Endothelial cell of umbilical vein (primary cell): ENCODE results near the gene SARS2. TPM values are rescaled to one million over a fixed set of nuclear protein-coding genes. Genes with fewer than 3 reads are reported as not detected.

Source experiments
- BruUV-seq: library from RNA; stranded (reverse); fragments of 400-500 nt; replicated peaks from 2 replicates; lab custom pipeline; 2021; lab: Mats Ljungman, UMichigan
- CTCF ChIA-PET: fragments of 300-600, 350-600 bp; sonication (Branson Sonifier 250); formaldehyde crosslinking; loops from one replicate; lab custom pipeline; 2021; ENCODE audit warnings: antibody characterized with exemption, inconsistent platforms; lab: Charles Lee
- POLR2A ChIA-PET: fragments of 300-600, 350-600 bp; sonication (Branson Sonifier 250); formaldehyde crosslinking; loops from one replicate; lab custom pipeline; 2021; ENCODE audit warnings: antibody characterized with exemption, inconsistent platforms; lab: Charles Lee
- DNase-seq: peaks from one replicate; pipeline ENCODE4 v3.0.0-alpha.2; 2011; ENCODE audit warnings: low read depth, low spot score
- FAIRE-seq: peaks from 2 replicates; lab custom pipeline; 2011; peaks lifted over from hg19 to GRCh38; lab: Jason Lieb, UNC
- H2AFZ ChIP-seq: 2 replicates; pipeline ENCODE4 v1.6.0; 2012; ENCODE audit warnings: low read depth, low read length, control low read depth, inconsistent platforms
- H3K27ac ChIP-seq: 2 replicates; pipeline ENCODE4 v1.5.1; 2011; ENCODE audit warnings: low read depth, mild to moderate bottlenecking, control low read depth, low read length, moderate library complexity; ENCODE audit not compliant: insufficient read depth
- H3K27me3 ChIP-seq, 2 experiments: 2 replicates each; pipeline versions ENCODE4 v1.6.0 to v1.6.1; 2011; ENCODE audit warnings: low read length in 2 of 2, mixed read lengths in 1 of 2; ENCODE audit not compliant: control insufficient read depth in 2 of 2, insufficient read depth in 2 of 2
- H3K36me3 ChIP-seq, 2 experiments: 2 replicates in 1 of 2; 3 replicates in 1 of 2; pipeline ENCODE4 v1.5.1; 2011; ENCODE audit warnings: low read length in 2 of 2, mild to moderate bottlenecking in 1 of 2, moderate library complexity in 1 of 2; ENCODE audit not compliant: control insufficient read depth in 2 of 2, insufficient read depth in 2 of 2; ENCODE audit errors: extremely low read depth in 1 of 2
- H3K4me1 ChIP-seq: 3 replicates; pipeline ENCODE4 v1.5.1; 2011; ENCODE audit warnings: mild to moderate bottlenecking, low read length; ENCODE audit not compliant: control insufficient read depth, insufficient read depth; ENCODE audit errors: extremely low read depth
- H3K4me2 ChIP-seq: 2 replicates; pipeline ENCODE4 v1.6.1; 2011; ENCODE audit warnings: low read length, control low read depth, mixed read lengths; ENCODE audit not compliant: insufficient read depth
- H3K4me3 ChIP-seq, 3 experiments: fragments of 200-600 bp in 1 of 3; sonication (generic), shearing (Covaris generic) in 1 of 3; replicated peaks in 1 of 3; 2 replicates each; pipeline ENCODE4 v1.5.1; 2011 to 2016; ENCODE audit warnings: control low read depth in 3 of 3, low read length in 3 of 3, mild to moderate bottlenecking in 2 of 3, inconsistent platforms in 1 of 3, low read depth in 1 of 3, moderate library complexity in 1 of 3; ENCODE audit not compliant: insufficient read depth in 1 of 3
- H3K79me2 ChIP-seq: 2 replicates; pipeline ENCODE4 v1.6.0; 2012; ENCODE audit warnings: low read length, inconsistent platforms; ENCODE audit not compliant: control insufficient read depth, insufficient read depth
- H3K9ac ChIP-seq: replicated peaks from 2 replicates; pipeline ENCODE3; 2011; ENCODE audit warnings: low read length, control low read depth; ENCODE audit not compliant: insufficient read depth; ENCODE audit errors: extremely low read depth
- H3K9me1 ChIP-seq: replicated peaks from 3 replicates; pipeline ENCODE4 v1.6.0; 2011; ENCODE audit warnings: mild to moderate bottlenecking, low read length; ENCODE audit not compliant: control insufficient read depth, insufficient read depth; ENCODE audit errors: extremely low read depth
- H3K9me3 ChIP-seq: replicated peaks from 2 replicates; pipeline ENCODE4 v1.5.1; 2012; ENCODE audit warnings: low read length, inconsistent platforms; ENCODE audit not compliant: control insufficient read depth, insufficient read depth
- H4K20me1 ChIP-seq: replicated peaks from 2 replicates; pipeline ENCODE3; 2011; ENCODE audit warnings: mild to moderate bottlenecking, low read length; ENCODE audit not compliant: control insufficient read depth, insufficient read depth; ENCODE audit errors: extremely low read depth
- EZH2 ChIP-seq: IDR thresholded peaks from 2 replicates; pipeline ENCODE4 v1.6.1; 2012; ENCODE audit warnings: borderline replicate concordance, low read depth, mild to moderate bottlenecking, moderate library complexity, low read length, inconsistent platforms; ENCODE audit not compliant: severe bottlenecking
- FOS ChIP-seq: IDR thresholded peaks from 2 replicates; pipeline ENCODE4 v1.6.1; 2011; ENCODE audit warnings: mild to moderate bottlenecking, low read length, moderate library complexity, borderline replicate concordance; ENCODE audit not compliant: insufficient read depth
- GATA2 ChIP-seq: IDR thresholded peaks from 2 replicates; pipeline ENCODE4 v1.7.0; 2011; ENCODE audit warnings: low read depth, mild to moderate bottlenecking, moderate library complexity, mixed read lengths, low read length; ENCODE audit not compliant: insufficient read length, insufficient read depth
- JUN ChIP-seq: IDR thresholded peaks from 2 replicates; pipeline ENCODE4 v1.6.1; 2011; ENCODE audit warnings: borderline replicate concordance, low read depth; ENCODE audit not compliant: insufficient read length, insufficient read depth
- MYC ChIP-seq: IDR thresholded peaks from one replicate; pipeline ENCODE4 v1.6.1; 2011; ENCODE audit warnings: mild to moderate bottlenecking, low read depth, low read length
- POLR2A ChIP-seq: IDR thresholded peaks from 2 replicates; pipeline ENCODE4 v1.6.1; 2012; ENCODE audit warnings: low read depth, mild to moderate bottlenecking, control low read depth, low read length
- POLR2AphosphoS5 ChIP-seq: IDR thresholded peaks from 2 replicates; pipeline ENCODE4 v1.6.1; 2012; ENCODE audit warnings: low read depth, mild to moderate bottlenecking, control low read depth, low read length, moderate library complexity; ENCODE audit not compliant: insufficient read depth
- dilution Hi-C: fragments of 300-500 bp; cut with MboI; formaldehyde crosslinking; loops from one replicate; pipeline ENCODE4 v1.15.0; 2019; ENCODE audit warnings: low sequenced_read_pairs; ENCODE audit not compliant: extremely low pct_ligation_motif_present
- intact Hi-C: fragments of 100-400 bp; cut with micrococcal nuclease; formaldehyde crosslinking; loops from one replicate; pipeline ENCODE4 v1.10.0; 2022
- polyA plus RNA-seq, 4 experiments: library from polyadenylated mRNA; depleted of rRNA in 3 of 4; stranded (reverse) in 3 of 4; unstranded in 1 of 4; fragments of >200 nt; gene quantifications; 2 replicates each; pipeline versions ENCODE4 v1.2.1 to v1.2.3, GENCODE V29; 2011 to 2012; ENCODE audit warnings: missing spikeins in 1 of 4
- total RNA-seq: library from RNA; stranded (reverse); gene quantifications from 2 replicates; pipeline ENCODE4 v1.2.3, GENCODE V29; 2021
- TF ChIP-seq, protein P1 (sequence below), 2 donors: IDR thresholded peaks; 1 replicate in 1 of 2; 2 replicates in 1 of 2; pipeline ENCODE4 v1.5.1; 2011; ENCODE audit warnings: low read length in 2 of 2, mild to moderate bottlenecking in 2 of 2, moderate library complexity in 2 of 2, control low read depth in 1 of 2, inconsistent platforms in 1 of 2, low read depth in 1 of 2; ENCODE audit not compliant: insufficient read depth in 1 of 2; ENCODE audit errors: extremely low read depth in 1 of 2
- TF ChIP-seq, protein P2 (sequence below): IDR thresholded peaks from 2 replicates; pipeline ENCODE4 v1.6.1; 2011; ENCODE audit not compliant: insufficient read depth, insufficient read length

SARS2 gene
- total and polyA plus RNA-seq, 2 donors (not counting 3 experiments of a cell fraction or from before 2014, with no cell fraction given), result 40.3 to 43.7 TPM

DNA sequence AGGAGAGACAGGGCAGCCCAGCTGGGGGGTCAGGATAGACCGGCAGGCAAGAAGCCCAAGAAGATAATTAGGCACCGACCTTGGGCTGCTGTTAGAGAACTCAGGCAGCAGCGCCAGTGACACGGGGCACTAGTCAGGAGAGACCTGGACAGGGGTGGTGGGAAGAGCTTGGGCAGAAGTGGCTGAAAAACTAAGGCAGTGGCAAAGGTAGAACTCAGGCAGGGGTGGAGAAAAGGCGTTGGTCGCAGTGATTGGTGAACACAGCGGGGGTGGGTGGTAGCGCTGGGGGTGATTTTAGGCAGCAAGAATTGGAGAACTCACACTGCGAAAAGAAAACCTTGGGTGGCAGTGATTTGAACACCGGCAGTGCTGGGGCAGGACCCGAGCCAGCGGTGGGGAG, 22.9 kb downstream of the SARS2 start:
- no peak overlapping the region for H3K4me3 ChIP-seq
- no peaks in the 10 kb centered on the region for H3K4me1 ChIP-seq
- H2AFZ ChIP-seq, result no peak overlapping the region
- no peaks in the 10 kb centered on the region for H4K20me1 ChIP-seq
- H3K9ac ChIP-seq, result no peak overlapping the region
- H3K9me3 ChIP-seq, result no peaks in the 10 kb centered on the region
- CTCF ChIA-PET, result interaction anchor here (0.7 kb wide), 1 partner anchor 23 kb away, joined by 3 read pairs; the partner anchor contains the start of genes MRPS12 and SARS2
- dilution Hi-C loops (no loop called here), intact Hi-C loops (no loop called here)
- FAIRE-seq, result no peak
- no peaks in the 10 kb centered on the region for H3K27me3 ChIP-seq
- H3K36me3 ChIP-seq, result peaks cover 0 to 21% of the 10 kb centered on the region in 2 experiments
- no peaks in the 10 kb centered on the region for H3K79me2 ChIP-seq
- no peak for DNase-seq
- H3K27ac ChIP-seq, result no peak overlapping the region
- BruUV-seq, result no TSS peak
- TF ChIP-seq, protein P1, sequence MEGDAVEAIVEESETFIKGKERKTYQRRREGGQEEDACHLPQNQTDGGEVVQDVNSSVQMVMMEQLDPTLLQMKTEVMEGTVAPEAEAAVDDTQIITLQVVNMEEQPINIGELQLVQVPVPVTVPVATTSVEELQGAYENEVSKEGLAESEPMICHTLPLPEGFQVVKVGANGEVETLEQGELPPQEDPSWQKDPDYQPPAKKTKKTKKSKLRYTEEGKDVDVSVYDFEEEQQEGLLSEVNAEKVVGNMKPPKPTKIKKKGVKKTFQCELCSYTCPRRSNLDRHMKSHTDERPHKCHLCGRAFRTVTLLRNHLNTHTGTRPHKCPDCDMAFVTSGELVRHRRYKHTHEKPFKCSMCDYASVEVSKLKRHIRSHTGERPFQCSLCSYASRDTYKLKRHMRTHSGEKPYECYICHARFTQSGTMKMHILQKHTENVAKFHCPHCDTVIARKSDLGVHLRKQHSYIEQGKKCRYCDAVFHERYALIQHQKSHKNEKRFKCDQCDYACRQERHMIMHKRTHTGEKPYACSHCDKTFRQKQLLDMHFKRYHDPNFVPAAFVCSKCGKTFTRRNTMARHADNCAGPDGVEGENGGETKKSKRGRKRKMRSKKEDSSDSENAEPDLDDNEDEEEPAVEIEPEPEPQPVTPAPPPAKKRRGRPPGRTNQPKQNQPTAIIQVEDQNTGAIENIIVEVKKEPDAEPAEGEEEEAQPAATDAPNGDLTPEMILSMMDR (IDR thresholded peaks at IDR 0.05; ENCODE audit: extremely low read depth in 1 of 2, insufficient read depth in 1 of 2, low read depth in 1 of 2, low read length in 2 of 2), result no peak
- TF ChIP-seq FOS, result no peak
- TF ChIP-seq POLR2A, result no peak
- TF ChIP-seq EZH2, result no peak
- TF ChIP-seq, protein P2, sequence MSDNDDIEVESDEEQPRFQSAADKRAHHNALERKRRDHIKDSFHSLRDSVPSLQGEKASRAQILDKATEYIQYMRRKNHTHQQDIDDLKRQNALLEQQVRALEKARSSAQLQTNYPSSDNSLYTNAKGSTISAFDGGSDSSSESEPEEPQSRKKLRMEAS, result no peak
- TF ChIP-seq POLR2AphosphoS5, result no peak
- TF ChIP-seq JUN, result no peak
- no peak for TF ChIP-seq GATA2
- no peak for TF ChIP-seq MYC
- no peaks in the 10 kb centered on the region for H3K9me1 ChIP-seq
- POLR2A ChIA-PET, result no interaction called here
- H3K4me2 ChIP-seq, result no peak overlapping the region
